Fibroblast of lung (primary cell): Measurements from ENCODE around the gene CASQ2.

Experiments
- CTCF ChIP-seq, 2 donors: IDR thresholded peaks in 1 of 2; conservative IDR thresholded peaks in 1 of 2; 1 replicate in 1 of 2; 2 replicates in 1 of 2; pipeline ENCODE4 v1.5.1; 2011 to 2012; ENCODE audit warnings: low read length in 2 of 2, control low read depth in 1 of 2, inconsistent platforms in 1 of 2, low read depth in 1 of 2, mild to moderate bottlenecking in 1 of 2
- EZH2 ChIP-seq: IDR thresholded peaks from 2 replicates; pipeline ENCODE4 v1.5.1; 2012; ENCODE audit warnings: low read length, control low read depth, mild to moderate bottlenecking; ENCODE audit errors: missing control alignments

DNA sequence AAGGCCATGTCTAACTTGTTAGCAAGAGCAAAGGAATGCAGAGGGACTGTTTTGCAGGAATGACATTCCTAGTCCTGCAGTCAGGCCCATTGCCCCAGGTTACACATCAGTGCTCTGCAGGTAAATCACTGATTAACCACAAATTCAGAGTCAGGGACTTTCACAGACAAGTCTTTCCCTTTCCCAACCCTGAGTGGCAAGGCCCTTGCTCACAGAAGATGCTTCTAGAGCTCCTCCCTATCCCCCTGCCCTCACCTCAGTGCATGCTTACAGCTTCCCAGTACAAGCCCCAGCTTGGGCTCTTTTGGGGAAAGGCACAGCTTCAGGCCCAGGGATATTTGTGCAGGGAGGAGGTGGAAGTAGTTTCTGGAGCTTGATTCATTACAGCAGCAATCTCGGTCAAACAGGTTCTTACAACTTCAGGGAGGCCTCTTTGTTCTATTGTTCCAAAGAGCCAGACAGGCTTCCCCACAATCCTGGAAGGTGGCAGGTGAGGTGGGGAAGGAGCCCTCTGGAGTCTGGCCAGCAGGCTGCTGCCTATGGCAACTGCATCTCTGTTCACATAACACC lies 53.9 kb downstream of the CASQ2 start:
- TF ChIP-seq CTCF (conservative IDR thresholded peaks at IDR 0.05 in 1 of 2, IDR thresholded peaks at IDR 0.05 in 1 of 2; ENCODE audit: low read depth in 1 of 2, low read length in 2 of 2): no peak
- TF ChIP-seq EZH2: no peak
